Liver (tissue), 9 donors: ENCODE measurements around the gene CACNA1I. TPM values are rescaled to one million over a fixed set of nuclear protein-coding genes. Genes with fewer than 3 reads are reported as not detected.

ENCODE experiments used
- DNase-seq: peaks from one replicate; pipeline ENCODE4 v3.0.0-alpha.2; 2017; ENCODE audit warnings: low spot score
- H3K27ac ChIP-seq, 2 donors: one replicate each; pipeline ENCODE4 v1.7.0; 2013; ENCODE audit warnings: inconsistent platforms in 2 of 2, low read length in 2 of 2, control low read depth in 1 of 2, low read depth in 1 of 2, mild to moderate bottlenecking in 1 of 2
- H3K27me3 ChIP-seq, 4 donors: one replicate each; pipeline versions ENCODE4 v1.6.1 to v1.7.0; 2013; ENCODE audit warnings: low read length in 3 of 4, inconsistent platforms in 1 of 4, mild to moderate bottlenecking in 1 of 4, moderate library complexity in 1 of 4; ENCODE audit not compliant: control insufficient read depth in 4 of 4, insufficient read depth in 4 of 4
- H3K36me3 ChIP-seq, 4 donors: one replicate each; pipeline versions ENCODE4 v1.6.1 to v1.7.0; 2013; ENCODE audit warnings: low read length in 3 of 4, mild to moderate bottlenecking in 3 of 4, low read depth in 1 of 4, moderate library complexity in 1 of 4; ENCODE audit not compliant: control insufficient read depth in 4 of 4, insufficient read depth in 3 of 4
- H3K4me1 ChIP-seq, 4 donors: one replicate each; pipeline versions ENCODE4 v1.6.1 to v1.7.0; 2013; ENCODE audit warnings: low read length in 3 of 4, mild to moderate bottlenecking in 3 of 4, moderate library complexity in 1 of 4; ENCODE audit not compliant: control insufficient read depth in 4 of 4, insufficient read depth in 4 of 4
- H3K4me3 ChIP-seq, 3 donors: one replicate each; pipeline versions ENCODE4 v1.6.1 to v1.7.0; 2013; ENCODE audit warnings: low read length in 3 of 3, control low read depth in 1 of 3, low read depth in 1 of 3, mild to moderate bottlenecking in 1 of 3
- H3K9ac ChIP-seq, 2 donors: one replicate each; pipeline ENCODE4 v1.7.0; 2013; ENCODE audit warnings: low read length in 2 of 2, mild to moderate bottlenecking in 2 of 2, moderate library complexity in 2 of 2, control low read depth in 1 of 2, low read depth in 1 of 2
- H3K9me3 ChIP-seq, 4 donors: one replicate each; pipeline versions ENCODE4 v1.6.1 to v1.7.0; 2013; ENCODE audit warnings: low read length in 3 of 4; ENCODE audit not compliant: control insufficient read depth in 4 of 4
- CTCF ChIP-seq: fragments of 150-350 bp; IDR thresholded peaks from 2 replicates; pipeline ENCODE4 v1.5.1; 2017; ENCODE audit warnings: improper control_type of control experiment, low read depth, low read length; ENCODE audit not compliant: missing input control
- EGR1 ChIP-seq, 2 donors: IDR thresholded peaks; 2 replicates each; pipeline ENCODE4 v1.6.1; 2016 to 2018; ENCODE audit warnings: antibody characterized with exemption in 2 of 2, low read depth in 2 of 2
- FOXA1 ChIP-seq: IDR thresholded peaks from 2 replicates; pipeline ENCODE4 v1.6.1; 2016; ENCODE audit warnings: antibody characterized with exemption
- FOXA2 ChIP-seq: IDR thresholded peaks from 2 replicates; pipeline ENCODE4 v1.6.1; 2016; ENCODE audit warnings: antibody characterized with exemption
- GABPA ChIP-seq, 2 donors: IDR thresholded peaks in 1 of 2; conservative IDR thresholded peaks in 1 of 2; 2 replicates each; pipeline ENCODE4 v1.6.1; 2016; ENCODE audit warnings: antibody characterized with exemption in 2 of 2, mild to moderate bottlenecking in 1 of 2, moderate library complexity in 1 of 2
- HNF4A ChIP-seq, 2 donors: conservative IDR thresholded peaks; 2 replicates each; pipeline ENCODE4 v1.6.1; 2016; ENCODE audit warnings: antibody characterized with exemption in 2 of 2, mild to moderate bottlenecking in 2 of 2
- JUND ChIP-seq, 2 donors: IDR thresholded peaks; 2 replicates each; pipeline ENCODE4 v1.6.1; 2016; ENCODE audit warnings: antibody characterized with exemption in 2 of 2
- NR2F2 ChIP-seq: IDR thresholded peaks from 2 replicates; pipeline ENCODE4 v1.6.1; 2016; ENCODE audit warnings: antibody characterized with exemption
- RAD21 ChIP-seq, 2 donors: IDR thresholded peaks; 2 replicates each; pipeline ENCODE4 v1.6.1; 2016; ENCODE audit warnings: antibody characterized with exemption in 2 of 2, mild to moderate bottlenecking in 2 of 2
- RXRA ChIP-seq, 2 donors: IDR thresholded peaks; 2 replicates each; pipeline ENCODE4 v1.6.1; 2017 to 2018; ENCODE audit warnings: antibody characterized with exemption in 2 of 2, mild to moderate bottlenecking in 1 of 2
- SP1 ChIP-seq: IDR thresholded peaks from 2 replicates; pipeline ENCODE4 v1.6.1; 2018; ENCODE audit warnings: antibody characterized with exemption, mild to moderate bottlenecking
- TAF1 ChIP-seq: conservative IDR thresholded peaks from 2 replicates; pipeline ENCODE4 v1.6.1; 2016; ENCODE audit warnings: antibody characterized with exemption, mild to moderate bottlenecking
- YY1 ChIP-seq: IDR thresholded peaks from 2 replicates; pipeline ENCODE4 v1.6.1; 2016; ENCODE audit warnings: antibody characterized with exemption, mild to moderate bottlenecking
- WGBS: extraction: QIAGEN DNeasy Blood & Tissue Kit; methylation state at CpG from one replicate; pipeline ENCODE4 v1.1.7; 2013; 5-methylcytosine and 5-hydroxymethylcytosine counted together
- polyA plus RNA-seq, 2 donors: library from polyadenylated mRNA; stranded (reverse) in 1 of 2; unstranded in 1 of 2; fragments of 200-250 nt in 1 of 2; fragments of >200 nt in 1 of 2; fragmentation: Nextera tagmentation in 1 of 2; extraction: Ambion mirVana in 1 of 2; gene quantifications; one replicate each; pipeline versions ENCODE4 v1.2.1 to v1.2.3, GENCODE V29; 2013 to 2015
- total RNA-seq, 2 donors: library from RNA; depleted of rRNA; stranded (reverse); fragments of >200 nt; gene quantifications; one replicate each; pipeline ENCODE4 v1.2.3, GENCODE V29; 2014
- TF ChIP-seq, protein P1 (sequence below): IDR thresholded peaks from 2 replicates; pipeline ENCODE4 v1.6.1; 2016; ENCODE audit warnings: antibody characterized with exemption, mild to moderate bottlenecking
- TF ChIP-seq, protein P2 (sequence below): IDR thresholded peaks from 2 replicates; pipeline ENCODE4 v1.6.1; 2016; ENCODE audit warnings: antibody characterized with exemption
- TF ChIP-seq, protein P3 (sequence below): IDR thresholded peaks from 2 replicates; pipeline ENCODE4 v1.6.1; 2016; ENCODE audit warnings: antibody characterized with exemption
- TF ChIP-seq, protein P4 (sequence below): IDR thresholded peaks from 2 replicates; pipeline ENCODE4 v1.6.1; 2016; ENCODE audit warnings: antibody characterized with exemption
- donor health status: healthy.
- donor health status: healthy.
- donor health status: healthy.
- donor health status: healthy.
- donor health status: healthy.

Gene CACNA1I
- total and polyA plus RNA-seq, 4 donors = under 0.01 to 0.14 (median 0.01) TPM; not detected in 1

- H3K9me3 ChIP-seq = no peaks in the 10 kb centered on the region
- DNase-seq = no peak
- peaks cover 0 to 10% (median 0%) of the 10 kb centered on the region in 4 donors for H3K27me3 ChIP-seq
- H3K4me1 ChIP-seq = peaks cover 0 to 4% (median 0%) of the 10 kb centered on the region in 4 donors
- no peak overlapping the region for H3K4me3 ChIP-seq
- TF ChIP-seq, protein P1, sequence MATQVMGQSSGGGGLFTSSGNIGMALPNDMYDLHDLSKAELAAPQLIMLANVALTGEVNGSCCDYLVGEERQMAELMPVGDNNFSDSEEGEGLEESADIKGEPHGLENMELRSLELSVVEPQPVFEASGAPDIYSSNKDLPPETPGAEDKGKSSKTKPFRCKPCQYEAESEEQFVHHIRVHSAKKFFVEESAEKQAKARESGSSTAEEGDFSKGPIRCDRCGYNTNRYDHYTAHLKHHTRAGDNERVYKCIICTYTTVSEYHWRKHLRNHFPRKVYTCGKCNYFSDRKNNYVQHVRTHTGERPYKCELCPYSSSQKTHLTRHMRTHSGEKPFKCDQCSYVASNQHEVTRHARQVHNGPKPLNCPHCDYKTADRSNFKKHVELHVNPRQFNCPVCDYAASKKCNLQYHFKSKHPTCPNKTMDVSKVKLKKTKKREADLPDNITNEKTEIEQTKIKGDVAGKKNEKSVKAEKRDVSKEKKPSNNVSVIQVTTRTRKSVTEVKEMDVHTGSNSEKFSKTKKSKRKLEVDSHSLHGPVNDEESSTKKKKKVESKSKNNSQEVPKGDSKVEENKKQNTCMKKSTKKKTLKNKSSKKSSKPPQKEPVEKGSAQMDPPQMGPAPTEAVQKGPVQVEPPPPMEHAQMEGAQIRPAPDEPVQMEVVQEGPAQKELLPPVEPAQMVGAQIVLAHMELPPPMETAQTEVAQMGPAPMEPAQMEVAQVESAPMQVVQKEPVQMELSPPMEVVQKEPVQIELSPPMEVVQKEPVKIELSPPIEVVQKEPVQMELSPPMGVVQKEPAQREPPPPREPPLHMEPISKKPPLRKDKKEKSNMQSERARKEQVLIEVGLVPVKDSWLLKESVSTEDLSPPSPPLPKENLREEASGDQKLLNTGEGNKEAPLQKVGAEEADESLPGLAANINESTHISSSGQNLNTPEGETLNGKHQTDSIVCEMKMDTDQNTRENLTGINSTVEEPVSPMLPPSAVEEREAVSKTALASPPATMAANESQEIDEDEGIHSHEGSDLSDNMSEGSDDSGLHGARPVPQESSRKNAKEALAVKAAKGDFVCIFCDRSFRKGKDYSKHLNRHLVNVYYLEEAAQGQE = no peak
- TF ChIP-seq, protein P2, sequence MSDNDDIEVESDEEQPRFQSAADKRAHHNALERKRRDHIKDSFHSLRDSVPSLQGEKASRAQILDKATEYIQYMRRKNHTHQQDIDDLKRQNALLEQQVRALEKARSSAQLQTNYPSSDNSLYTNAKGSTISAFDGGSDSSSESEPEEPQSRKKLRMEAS = no peak
- no peak for TF ChIP-seq GABPA (IDR thresholded peaks at IDR 0.05 in 1 of 2, conservative IDR thresholded peaks at IDR 0.05 in 1 of 2)
- TF ChIP-seq RXRA (IDR thresholded peaks at IDR 0.05) = no peak
- TF ChIP-seq FOXA1 = no peak
- no peak for TF ChIP-seq EGR1 (IDR thresholded peaks at IDR 0.05; ENCODE audit: low read depth in 2 of 2)
- TF ChIP-seq NR2F2 = no peak
- no peak for TF ChIP-seq FOXA2
- no peak for TF ChIP-seq YY1
- TF ChIP-seq, protein P3, sequence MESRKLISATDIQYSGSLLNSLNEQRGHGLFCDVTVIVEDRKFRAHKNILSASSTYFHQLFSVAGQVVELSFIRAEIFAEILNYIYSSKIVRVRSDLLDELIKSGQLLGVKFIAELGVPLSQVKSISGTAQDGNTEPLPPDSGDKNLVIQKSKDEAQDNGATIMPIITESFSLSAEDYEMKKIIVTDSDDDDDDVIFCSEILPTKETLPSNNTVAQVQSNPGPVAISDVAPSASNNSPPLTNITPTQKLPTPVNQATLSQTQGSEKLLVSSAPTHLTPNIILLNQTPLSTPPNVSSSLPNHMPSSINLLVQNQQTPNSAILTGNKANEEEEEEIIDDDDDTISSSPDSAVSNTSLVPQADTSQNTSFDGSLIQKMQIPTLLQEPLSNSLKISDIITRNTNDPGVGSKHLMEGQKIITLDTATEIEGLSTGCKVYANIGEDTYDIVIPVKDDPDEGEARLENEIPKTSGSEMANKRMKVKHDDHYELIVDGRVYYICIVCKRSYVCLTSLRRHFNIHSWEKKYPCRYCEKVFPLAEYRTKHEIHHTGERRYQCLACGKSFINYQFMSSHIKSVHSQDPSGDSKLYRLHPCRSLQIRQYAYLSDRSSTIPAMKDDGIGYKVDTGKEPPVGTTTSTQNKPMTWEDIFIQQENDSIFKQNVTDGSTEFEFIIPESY = no peak
- TF ChIP-seq, protein P4, sequence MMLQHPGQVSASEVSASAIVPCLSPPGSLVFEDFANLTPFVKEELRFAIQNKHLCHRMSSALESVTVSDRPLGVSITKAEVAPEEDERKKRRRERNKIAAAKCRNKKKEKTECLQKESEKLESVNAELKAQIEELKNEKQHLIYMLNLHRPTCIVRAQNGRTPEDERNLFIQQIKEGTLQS = no peak
- no peak for TF ChIP-seq TAF1
- no peak for TF ChIP-seq JUND (IDR thresholded peaks at IDR 0.05)
- no peak for TF ChIP-seq CTCF
- no peak for TF ChIP-seq SP1
- TF ChIP-seq RAD21 (IDR thresholded peaks at IDR 0.05) = no peak
- TF ChIP-seq HNF4A (conservative IDR thresholded peaks at IDR 0.05) = no peak
- WGBS = 84% methylated on average over 12 of the region's 12 CpGs
- H3K9ac ChIP-seq = no peak overlapping the region
- H3K36me3 ChIP-seq = no peaks in the 10 kb centered on the region
- no peak overlapping the region for H3K27ac ChIP-seq
Observed at GRCh38 chr22:39628563-39629080, 58.1 kb downstream of the CACNA1I start.
